ENCODE data around the gene TMEM59L. TPM values are rescaled to one million over a fixed set of nuclear protein-coding genes. Genes with fewer than 3 reads are reported as not detected.
"Not testable (repeated sequence)": the region's sequence is repeated elsewhere in the genome, so short reads cannot be mapped to it uniquely, and the experiment has no call there.

TMEM59L gene
- total RNA-seq (2014; rRNA removed; shearing (Covaris generic)) = not detected in 2 replicates

DNA sequence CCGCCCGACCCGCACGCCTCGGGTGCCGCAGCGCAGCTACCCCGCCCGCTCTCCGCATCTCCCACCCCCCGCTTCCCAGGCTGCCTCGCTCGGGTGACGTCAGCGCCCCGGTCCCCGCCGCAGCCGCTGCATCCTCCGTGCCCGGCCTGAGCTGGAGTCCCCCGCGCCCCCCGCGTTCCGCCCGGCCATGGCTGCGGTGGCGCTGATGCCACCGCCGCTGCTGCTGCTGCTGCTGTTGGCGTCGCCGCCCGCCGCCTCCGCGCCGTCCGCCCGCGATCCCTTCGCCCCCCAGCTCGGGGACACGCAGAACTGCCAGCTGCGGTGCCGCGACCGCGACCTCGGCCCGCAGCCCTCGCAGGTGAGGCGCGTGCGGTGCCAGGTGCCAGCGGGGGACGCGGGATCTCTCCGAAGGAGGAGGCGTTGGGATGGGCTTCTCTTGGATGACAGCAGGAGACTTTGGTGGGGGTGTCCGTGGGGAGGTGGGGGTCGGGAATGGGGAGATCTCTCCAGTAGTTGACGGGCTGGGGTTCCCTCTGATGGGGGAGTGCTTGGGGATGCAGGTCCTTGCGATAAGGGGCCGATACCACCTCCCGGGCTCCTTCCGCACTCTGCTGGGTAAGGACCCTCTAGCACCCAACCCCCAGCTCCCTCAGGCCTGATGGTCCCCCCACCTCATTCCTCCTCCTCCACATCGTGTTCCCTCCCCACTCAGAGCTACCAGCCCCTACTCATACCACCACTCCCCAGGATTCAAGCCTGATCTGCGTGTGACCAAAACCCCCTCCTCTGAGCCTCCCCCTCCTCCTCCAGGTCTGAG lies at the start of gene TMEM59L:
Gene TMEM59L, plus strand, starts transcription at position 99 of the 817 bp plus-strand sequence. Its CDS starts 89 bp downstream, at position 188.
- DNase-seq (ENCODE audit: low read depth) = no peak

DNA sequence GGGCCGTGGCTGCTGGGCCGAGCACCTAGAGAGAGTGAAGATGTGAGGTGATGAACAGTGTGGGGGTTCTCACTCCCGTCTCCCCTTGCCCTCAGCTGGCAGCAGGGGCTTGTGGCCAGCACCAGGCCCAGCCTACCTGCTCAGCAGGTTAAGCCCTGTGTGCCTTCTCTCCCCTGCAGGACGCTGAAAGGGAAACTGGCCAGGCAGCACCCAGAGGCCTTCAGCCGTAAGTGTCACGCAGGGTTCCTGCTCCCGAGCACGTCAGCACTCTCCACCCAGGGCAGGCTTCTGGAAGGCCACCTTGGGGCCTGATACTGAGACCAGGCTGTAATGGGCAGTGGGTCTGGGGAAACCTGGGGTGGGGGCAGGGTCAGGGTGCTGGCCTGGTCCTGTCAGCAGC lies 45.7 kb upstream of the TMEM59L start:
- no peak for DNase-seq (ENCODE audit: low read depth)

DNA sequence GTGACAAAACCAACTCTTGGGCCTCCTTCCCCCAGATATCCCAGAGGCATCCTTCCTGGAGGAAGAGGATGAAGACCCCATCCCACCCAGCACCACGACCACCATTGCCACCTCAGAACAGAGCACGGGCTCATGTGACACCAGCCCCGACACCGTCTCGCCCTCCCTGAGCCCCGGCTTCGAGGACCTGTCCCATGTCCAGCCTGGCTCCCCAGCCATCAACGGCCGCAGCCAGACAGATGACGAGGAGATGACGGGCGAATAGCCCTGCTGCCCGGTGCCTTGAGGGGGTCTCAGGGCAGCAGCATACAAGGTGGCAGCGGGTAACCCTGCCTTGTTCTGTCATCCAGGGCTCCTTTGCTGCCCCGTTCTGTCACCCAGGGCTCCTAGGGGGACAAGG lies 44.3 kb upstream of the TMEM59L start:
- DNase-seq (ENCODE audit: low read depth) = no peak

DNA sequence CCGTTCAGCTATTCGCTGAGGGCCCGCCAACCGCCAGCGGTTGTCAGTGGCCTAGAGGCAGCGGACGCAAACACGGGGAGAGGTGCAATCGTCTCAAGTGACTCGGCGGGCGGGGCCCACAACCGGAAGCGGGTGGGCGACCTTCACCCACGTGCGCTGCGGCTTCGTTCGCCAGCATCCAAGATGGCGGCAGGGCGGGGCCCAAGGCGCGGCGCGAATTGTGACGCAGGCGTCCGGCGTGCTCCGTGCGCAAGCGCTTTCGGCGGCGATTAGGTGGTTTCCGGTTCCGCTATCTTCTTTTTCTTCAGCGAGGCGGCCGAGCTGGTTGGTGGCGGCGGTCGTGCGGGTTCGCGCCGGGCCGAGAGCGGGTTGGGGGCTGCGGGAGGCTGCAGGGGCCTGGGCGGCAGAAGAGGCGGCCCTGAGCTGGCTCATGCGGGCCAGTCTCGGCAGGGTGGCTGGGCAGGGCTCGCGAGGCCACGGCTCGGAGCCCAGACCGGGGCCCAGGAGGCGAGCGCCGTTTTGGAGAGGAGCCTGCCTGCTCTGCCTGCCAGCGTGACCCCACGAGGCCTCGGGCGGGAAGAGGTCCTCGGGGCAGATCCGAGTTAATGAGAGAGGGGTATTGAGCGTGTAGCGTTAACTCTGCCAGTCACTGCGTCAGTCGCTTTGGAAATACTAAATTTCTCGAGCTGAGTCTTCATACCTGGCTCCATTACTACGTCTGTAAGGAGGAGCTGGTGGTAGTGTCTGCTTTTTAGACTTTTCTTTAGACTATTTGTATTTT lies 40.9 kb upstream of the TMEM59L start, which contains the start of gene UBA52:
Gene UBA52, plus strand, starts transcription at position 294 of the 781 bp plus-strand sequence. CDS start 1,444 bp downstream, outside the sequence.
- peak; percentile 96 for DNase-seq (ENCODE audit: low read depth)

DNA sequence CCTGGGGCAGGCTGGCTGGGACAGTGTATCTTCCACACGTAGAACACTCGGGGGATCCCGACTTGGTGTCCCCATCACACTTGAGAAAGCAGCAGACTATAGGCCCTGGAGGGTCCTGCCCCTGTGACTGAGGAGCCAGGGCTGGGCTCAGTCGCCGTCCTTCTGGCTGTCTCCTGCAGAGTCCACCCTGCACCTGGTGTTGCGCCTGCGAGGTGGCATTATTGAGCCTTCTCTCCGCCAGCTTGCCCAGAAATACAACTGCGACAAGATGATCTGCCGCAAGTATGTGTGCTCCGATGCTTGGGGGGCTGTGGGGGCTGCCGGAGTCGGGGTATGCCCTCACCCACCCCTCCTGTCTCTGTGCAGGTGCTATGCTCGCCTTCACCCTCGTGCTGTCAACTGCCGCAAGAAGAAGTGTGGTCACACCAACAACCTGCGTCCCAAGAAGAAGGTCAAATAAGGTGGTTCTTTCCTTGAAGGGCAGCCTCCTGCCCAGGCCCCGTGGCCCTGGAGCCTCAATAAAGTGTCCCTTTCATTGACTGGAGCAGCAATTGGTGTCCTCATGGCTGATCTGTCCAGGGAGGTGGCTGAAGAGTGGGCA lies 37.9 kb upstream of the TMEM59L start:
- DNase-seq (ENCODE audit: low read depth) = no peak

DNA sequence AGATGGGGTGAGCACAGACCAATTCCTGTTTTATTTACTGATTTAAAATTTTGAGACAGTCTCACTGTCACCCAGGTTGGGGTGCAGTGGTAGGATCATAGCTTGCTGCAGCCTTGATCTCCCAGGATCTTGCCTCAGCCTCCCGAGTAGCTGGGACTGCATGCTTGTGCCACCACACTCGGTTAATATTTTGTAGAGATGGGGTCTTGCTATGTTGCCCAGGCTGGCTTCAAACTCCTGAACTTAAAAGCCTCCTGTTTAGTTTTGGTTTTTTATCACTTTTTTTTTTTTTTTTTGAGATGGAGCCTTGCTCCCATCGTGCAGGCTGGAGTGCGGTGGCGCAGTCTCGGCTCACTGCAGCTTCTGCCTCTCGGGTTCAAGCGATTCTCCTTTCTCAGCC lies 36.3 kb upstream of the TMEM59L start:
- DNase-seq (ENCODE audit: low read depth) = no peak

DNA sequence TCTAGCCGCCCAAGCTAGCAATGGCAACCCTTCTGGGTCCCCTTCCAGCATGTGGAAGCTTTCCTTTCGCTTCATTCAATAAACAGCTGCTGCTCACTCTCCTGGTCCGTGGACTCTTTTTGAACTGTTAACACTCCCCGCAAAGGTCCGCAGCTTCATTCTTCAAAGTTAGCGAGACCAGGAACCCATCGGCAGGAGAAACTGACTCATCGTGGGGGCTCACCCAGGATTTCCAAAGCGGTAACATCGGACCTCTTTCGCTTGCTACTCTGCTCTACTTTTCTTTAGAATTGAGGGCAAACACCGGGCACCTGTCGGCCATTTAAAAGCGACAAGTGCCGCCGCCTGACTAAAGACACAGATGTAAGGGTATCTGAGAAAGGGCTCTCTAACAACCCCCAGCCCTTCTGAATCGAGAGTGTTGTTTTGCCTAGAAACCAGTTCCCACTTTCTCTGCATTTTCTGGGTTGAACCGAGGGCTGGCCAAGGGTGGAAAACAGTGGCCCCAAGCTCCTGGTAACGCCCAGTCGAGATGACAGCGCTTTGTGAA lies 35.2 kb upstream of the TMEM59L start:
- no peak for DNase-seq (ENCODE audit: low read depth)

DNA sequence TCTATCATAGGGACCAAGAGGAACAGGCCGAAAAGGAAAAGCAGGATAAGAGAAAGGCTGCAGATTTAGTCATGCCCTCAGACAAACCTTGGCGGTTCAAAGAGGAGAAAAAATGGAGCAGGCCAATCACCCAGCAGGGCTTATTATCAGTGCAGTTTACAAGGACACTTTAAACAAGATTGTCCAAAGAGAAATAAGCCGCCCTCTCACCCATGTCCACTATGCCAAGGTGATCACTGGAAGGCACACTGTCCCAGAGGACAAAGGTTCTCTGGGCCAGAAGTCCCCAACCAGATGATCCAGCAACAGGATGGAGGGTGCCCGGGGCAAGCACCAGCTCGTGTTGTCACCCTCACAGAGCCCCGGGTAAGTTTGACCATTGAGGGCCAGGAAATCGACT lies 32.4 kb upstream of the TMEM59L start:
- no peak for DNase-seq (ENCODE audit: low read depth)

DNA sequence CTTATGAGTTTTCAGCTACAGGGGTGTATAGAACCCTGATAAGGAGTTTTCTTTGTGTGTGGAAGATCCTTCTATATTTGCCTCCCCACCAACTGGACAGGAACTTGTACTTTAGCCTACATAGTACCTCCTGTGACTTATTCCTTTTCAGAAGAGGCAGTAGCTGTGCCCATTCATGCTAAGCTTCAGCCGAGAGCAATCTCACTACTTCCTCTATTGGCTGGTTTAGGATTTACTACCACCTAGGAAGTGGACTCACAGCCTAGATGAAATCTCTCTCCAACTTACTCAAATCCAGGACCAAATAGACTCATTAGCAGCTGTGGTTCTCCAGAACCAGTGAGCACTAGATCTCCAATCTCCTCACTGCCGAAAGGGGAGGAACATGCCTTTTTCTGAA lies 26.4 kb upstream of the TMEM59L start:
- no peak for DNase-seq (ENCODE audit: low read depth)

DNA sequence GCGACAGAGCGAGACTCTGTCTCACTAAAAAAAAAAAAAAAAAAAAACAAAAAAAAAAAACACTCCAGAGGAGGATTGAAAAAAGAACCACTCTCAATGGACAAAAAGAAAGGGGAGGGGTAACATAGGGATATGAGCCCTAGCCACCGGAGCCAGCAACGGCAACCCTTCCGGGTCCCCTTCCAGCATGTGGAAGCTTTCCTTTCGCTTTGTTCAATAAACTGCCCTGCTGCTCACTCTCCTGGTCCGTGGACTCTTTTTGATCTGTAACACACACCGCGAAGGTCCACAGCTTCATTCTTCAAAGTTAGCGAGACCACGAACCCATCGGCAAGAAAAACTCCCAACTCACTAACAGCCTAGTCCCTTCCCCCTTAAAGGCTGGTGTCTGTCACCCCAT lies 25.1 kb upstream of the TMEM59L start:
- no peak for DNase-seq (ENCODE audit: low read depth)

DNA sequence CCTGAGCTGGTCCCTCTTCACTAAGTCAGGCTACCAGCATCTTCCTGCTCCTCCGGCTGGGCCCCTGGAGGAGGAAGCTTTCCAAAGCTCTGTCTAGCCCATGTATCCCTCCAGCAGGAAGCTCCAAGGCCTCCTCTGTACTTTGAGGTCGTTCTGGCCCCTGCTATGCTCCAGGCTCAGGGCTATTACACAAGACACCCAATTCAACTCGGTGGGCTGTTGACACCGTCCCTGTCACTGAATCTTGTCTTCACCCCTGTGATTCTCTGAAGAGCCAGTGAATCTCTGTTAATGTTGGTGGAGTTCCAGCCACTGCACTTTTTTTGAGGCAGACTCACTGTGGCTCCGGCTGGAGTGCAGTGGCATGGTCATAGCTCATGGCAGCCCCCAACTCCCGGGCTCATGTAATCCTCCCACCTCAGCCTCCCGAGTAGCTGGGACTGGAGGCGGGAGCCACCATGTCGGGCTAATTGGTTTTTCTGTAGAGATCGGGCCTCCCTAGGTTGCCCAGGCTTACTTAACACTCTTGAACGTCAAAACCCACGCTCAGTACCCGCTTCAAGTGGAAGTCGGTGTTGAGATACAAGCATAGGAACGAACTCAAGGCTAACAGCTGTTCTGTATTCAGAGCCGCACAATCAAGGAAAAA lies 24.6 kb upstream of the TMEM59L start:
- no peak for DNase-seq (ENCODE audit: low read depth)

DNA sequence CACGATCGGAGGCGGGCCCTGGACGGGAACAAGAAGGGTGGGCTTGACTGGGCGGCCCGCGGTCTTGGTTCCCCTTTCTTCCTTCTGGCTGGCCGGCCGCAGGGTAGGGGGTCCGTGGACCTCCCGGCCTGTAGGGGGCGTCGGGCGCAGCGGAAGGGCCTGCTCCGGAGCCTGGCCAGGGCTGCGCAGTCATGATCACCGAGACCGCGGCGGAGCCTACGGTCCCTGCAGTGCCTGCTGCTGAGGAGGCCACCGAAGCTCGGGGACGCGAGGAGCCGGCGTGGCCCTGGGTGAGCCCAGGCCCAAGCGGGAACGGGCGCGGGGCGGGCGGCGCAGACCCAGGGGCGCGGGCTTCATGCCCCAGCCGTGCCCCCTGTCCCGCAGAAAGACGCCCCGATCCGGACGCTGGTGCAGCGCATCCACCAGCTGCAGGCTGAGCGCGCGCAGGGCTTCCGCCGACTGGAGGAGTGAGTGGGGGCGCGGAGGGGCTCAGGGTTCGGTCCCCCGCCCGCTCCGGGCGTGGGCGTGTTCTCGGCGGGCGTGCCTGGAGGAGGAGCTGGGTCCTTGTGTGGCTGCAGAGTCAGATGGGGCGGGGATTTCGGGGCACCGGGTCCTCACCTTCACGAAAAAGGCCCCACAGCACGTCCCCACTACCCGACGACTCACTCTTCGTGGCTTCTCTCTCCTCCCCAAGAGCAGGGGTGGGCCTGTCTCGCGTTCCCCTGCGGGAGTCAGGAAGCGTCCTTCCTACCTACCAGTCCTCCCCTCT lies 23.9 kb upstream of the TMEM59L start, which contains the start of gene REX1BD:
Gene REX1BD, plus strand, starts transcription at position 188 of the 769 bp plus-strand sequence. Its CDS starts 4 bp downstream, at position 192.
- peak; percentile 76 for DNase-seq (ENCODE audit: low read depth)

DNA sequence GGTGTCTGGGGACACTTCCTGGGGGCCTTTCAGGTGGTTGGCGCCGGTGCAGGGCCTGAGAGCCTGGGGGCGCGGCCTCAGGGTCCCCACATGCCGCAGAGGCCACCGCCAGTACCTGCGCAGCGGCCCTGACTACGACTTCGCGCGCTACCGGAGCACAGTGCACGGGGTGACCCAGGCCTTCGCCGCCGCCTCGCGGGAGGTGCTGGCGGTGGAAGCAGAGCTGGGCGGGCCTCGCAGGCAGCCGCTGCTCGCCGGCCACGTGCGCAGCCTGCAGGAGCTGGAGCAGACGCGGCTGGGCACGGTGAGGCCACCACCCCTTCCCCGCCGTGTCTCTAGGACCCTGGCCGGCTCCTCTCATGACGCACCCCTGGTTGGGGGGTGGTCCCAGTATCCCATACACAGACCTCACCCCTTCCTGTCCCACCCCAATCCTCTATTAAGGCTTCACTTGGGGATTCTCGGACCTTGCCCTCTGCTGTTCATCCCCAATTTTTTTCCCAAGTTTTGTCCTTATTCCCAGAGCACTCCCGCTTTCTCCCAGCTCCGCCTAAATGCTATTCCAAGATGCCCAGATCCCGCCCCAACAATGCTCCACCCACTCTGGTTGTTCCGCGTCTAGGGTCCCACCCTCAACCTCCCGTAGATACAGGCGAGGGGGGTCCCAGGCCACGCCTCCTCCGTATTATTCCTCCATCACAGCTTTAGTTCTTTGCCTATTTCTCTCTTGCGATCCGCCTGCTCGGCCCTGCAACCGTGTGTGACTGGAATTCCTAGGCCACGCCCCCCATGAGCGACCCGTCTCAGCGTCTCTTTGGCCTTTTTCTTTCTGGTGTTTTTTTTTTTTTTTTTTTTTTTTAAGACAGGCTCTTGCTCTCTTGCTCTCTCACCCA lies 23.0 kb upstream of the TMEM59L start:
- peak; percentile 64 for DNase-seq (ENCODE audit: low read depth)

DNA sequence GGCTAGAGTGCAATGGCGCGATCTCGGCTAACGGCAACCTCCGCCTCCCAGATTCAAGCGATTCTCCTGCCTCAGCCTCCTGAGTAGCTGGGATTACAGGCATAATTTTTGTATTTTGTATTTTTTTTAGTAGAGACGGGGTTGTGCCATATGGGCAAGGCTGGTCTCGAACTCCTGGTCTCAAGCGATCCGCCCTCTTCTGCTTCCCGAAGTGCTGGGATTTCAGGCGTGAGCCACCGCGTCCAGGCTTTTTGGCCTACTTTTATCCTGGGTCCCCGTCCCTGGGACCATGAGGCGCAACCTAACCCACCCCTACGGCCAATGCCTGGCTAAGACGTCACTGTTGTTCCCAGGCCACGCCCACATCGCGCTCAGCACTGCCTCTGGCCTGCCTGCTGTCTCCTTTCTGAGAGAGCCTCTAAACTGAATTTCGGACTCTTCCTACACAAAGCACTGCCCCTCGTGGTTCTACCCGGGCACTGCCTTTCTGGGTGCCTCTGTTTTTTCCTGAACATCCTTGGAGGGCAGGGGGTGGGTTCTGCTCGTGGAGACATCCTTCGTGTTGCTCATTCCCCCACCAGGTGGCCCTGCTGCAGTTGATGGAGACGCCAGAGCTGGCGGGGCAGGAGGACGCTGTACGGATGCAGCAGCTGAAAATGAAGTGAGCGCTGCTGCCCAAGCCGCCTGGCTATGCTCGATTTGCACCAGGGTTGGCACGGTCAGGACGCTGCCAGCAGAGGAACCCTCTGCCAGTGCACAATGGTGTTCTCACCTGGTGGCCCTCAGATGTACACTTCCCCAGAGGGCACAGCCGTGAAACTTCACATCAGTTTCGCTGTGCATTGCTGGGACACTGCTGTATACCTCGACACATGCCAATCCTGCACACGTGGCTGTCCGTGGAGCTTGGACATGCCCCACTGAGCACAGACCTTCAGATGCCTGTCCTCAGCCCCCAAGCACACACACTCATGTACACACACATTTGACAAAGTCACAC lies 22.1 kb upstream of the TMEM59L start:
- no peak for DNase-seq (ENCODE audit: low read depth)

DNA sequence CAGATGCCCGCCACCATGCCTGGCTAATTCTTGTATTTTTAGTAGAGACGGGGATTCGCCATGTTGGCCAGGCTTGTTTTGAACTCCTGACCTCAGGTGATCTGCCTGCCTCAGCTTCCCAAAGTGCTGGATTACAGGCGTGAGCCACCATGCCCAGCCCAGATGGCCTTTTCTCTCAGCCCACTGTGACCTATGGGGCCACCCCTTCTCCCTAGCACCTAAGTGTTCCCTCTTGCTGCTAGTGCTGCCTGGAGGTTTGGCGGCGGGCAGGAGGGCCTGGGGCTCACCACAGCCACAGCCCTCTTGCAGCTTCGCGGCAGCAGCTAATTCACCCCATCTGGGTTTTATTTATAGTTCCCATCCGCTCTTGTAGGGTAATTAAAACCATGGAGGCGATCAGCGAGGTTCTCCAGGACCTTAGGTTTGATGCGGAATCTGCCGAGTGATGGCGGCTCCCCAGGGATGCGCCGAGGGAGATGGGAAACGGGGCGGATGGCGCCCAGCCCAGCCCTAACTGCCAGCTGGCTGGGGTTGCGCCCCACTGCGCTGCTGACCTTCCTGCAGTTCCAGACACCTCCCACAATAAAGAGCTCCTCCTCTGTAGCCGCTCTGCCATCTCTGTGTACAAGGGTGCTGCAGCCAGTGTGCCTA lies 20.8 kb upstream of the TMEM59L start:
- peak; percentile 22 for DNase-seq (ENCODE audit: low read depth)

DNA sequence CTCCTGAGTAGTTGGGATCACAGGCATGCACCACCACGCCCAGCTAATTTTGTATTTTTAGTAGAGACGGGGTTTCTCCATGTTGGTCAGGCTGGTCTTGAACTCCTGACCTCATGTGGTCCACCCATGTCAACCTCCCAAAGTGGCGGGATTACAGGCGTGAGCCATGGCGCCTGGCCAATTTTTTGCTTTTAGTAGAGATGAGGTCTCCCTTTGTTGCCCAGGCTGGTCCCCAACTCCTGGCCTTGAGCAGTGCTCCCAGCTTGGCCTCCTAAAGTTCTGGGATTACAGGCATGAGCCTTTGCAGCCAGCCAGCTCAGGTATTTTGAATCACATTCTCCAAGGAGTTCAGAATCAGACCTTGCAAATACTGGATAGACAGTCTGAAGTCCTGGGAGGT lies 19.9 kb upstream of the TMEM59L start:
- DNase-seq (ENCODE audit: low read depth) = not testable (repeated sequence)

DNA sequence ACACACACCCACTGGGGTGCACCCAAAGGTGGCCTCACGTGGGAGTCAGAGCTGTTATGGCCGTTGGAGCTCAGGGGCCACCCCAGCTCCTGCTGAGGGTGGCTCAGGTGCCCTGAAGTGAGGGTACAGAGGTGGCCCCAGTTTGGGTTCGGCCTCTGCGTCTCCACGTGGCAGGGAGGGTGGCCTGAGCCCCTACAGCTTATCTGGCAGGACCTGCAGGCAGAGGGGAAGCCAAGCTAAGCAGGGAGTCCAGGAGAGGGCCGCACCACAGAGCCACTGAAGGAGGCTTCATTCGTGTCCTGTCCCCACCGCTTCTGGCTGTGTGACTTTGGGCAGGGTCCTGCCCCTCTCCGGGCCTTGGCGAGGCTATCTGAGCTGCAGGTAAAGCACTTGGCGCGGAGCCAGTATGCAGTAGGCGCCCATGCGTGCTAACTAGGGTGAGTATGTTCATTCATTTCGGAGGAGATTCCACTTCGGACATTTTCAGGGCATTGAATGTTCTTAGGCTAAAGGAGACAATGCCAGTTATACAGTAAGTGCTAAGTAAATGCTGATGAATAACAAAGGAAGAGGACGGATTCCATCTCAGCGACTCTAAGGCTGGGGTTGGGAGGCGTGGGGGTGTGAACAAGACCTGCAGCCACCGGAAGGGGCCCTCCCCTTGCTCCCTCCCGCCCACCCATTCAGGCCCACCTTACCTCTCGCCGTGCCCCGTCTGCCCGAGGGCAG lies 19.1 kb upstream of the TMEM59L start:
- no peak for DNase-seq (ENCODE audit: low read depth)

All from RPMI7951 (cell line).